Measurements from ENCODE around the gene KAZALD1.

GRCh38 chr10:101095004-101095403 is 33.2 kb downstream of the KAZALD1 start:
- TF ChIP-seq CTCF (IDR thresholded peaks at IDR 0.05) (no peak), EZH2 (IDR thresholded peaks at IDR 0.05; ENCODE audit: borderline replicate concordance, insufficient read depth, low read depth, low read length, poor library complexity, severe bottlenecking) (no peak)

Data from B cell (primary cell).